Activated effector memory CD4-positive, alpha-beta T cell treated with Interleukin-2 at 50 U/mL for 16 hours (primary cell): ENCODE results near the gene TMEM79.

Experiments
- DNase-seq: peaks from one replicate; pipeline ENCODE4 v3.0.0-alpha.2; 2020

Gene TMEM79

GRCh38 chr1:156284112-156284511 is at the start of gene TMEM79:
TMEM79 (plus strand) TSS chr1:156284325; CDS start chr1:156285227, 902 bp downstream.
- DNase-seq, result no peak

- DNase-seq, result no peak
Observed at GRCh38 chr1:156236164-156236563, 48.0 kb upstream of the TMEM79 start.

DNA sequence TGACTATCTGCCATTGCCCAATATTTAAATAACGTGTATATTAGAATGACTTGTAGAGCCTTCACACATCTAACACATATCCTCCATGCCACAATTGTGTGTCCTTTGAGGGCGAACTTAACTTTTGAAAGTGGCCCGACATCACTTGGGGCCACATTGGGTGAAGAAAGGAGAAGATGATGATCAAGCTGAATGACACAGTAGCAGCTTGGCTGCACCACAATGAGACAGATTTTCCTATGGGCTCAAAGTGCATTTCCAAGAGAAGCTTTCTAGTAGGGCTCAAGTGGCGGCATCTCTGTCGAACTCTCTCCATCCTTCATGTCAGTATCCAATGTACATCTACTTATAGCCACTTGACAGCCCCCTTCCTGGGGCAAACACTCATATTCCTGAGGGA is 45.9 kb upstream of the TMEM79 start:
- no peak for DNase-seq

DNA sequence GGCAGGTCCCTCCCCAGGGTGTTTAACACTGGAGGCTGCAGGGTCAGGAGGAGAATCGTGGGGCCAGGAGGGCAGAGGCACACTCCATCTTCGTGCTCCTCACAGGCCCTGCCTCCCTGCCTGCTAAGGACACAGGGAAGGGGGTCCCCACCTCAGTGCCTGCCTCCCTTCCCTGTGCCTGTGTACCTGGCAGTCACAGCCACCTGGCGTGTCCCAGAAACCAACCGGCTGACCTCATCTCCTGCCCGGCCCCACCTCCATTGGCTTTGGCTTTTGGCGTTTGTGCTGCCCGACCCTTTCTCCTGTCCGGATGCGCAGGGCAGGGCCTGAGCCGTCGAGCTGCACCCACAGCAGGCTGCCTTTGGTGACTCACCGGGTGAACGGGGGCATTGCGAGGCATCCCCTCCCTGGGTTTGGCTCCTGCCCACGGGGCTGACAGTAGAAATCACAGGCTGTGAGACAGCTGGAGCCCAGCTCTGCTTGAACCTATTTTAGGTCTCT is 42.8 kb upstream of the TMEM79 start:
- DNase-seq, result no peak

DNA sequence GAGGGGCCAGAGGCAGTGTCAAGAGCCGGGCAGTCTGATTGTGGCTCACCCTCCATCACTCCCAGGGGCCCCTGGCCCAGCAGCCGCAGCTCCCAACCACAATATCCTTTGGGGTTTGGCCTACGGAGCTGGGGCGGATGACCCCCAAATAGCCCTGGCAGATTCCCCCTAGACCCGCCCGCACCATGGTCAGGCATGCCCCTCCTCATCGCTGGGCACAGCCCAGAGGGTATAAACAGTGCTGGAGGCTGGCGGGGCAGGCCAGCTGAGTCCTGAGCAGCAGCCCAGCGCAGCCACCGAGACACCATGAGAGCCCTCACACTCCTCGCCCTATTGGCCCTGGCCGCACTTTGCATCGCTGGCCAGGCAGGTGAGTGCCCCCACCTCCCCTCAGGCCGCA is 42.2 kb upstream of the TMEM79 start, which contains the start of gene BGLAP:
TSS of gene BGLAP (plus strand) at position 259 of the 400 bp plus-strand sequence. CDS start at position 307, 48 bp downstream.
- no peak for DNase-seq

DNA sequence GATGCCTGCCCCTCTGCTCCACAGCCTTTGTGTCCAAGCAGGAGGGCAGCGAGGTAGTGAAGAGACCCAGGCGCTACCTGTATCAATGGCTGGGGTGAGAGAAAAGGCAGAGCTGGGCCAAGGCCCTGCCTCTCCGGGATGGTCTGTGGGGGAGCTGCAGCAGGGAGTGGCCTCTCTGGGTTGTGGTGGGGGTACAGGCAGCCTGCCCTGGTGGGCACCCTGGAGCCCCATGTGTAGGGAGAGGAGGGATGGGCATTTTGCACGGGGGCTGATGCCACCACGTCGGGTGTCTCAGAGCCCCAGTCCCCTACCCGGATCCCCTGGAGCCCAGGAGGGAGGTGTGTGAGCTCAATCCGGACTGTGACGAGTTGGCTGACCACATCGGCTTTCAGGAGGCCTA is 41.4 kb upstream of the TMEM79 start:
- no peak for DNase-seq

- DNase-seq, result no peak
Observed at GRCh38 chr1:156244126-156244525, 40.0 kb upstream of the TMEM79 start.

DNA sequence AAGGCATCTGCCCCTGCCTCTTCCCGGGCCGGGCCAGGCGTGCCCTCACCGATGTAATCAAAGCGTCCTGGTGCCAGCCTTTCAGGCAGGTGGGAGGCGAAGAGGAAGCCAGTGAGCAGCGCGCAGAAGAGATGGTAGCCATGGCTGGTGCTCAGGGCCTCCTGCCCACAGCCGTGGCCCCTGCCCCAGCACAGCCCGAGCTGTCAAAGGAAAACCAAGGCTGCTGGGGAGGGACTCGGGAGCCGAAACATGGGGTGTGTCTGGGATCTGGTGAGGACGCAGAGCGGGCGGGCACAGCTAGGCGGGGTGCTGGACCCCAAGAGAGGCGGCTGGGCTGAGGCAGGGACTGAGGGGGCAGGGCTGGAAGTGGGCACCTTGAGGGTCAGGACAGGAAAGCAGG is 39.4 kb upstream of the TMEM79 start:
- no peak for DNase-seq

DNA sequence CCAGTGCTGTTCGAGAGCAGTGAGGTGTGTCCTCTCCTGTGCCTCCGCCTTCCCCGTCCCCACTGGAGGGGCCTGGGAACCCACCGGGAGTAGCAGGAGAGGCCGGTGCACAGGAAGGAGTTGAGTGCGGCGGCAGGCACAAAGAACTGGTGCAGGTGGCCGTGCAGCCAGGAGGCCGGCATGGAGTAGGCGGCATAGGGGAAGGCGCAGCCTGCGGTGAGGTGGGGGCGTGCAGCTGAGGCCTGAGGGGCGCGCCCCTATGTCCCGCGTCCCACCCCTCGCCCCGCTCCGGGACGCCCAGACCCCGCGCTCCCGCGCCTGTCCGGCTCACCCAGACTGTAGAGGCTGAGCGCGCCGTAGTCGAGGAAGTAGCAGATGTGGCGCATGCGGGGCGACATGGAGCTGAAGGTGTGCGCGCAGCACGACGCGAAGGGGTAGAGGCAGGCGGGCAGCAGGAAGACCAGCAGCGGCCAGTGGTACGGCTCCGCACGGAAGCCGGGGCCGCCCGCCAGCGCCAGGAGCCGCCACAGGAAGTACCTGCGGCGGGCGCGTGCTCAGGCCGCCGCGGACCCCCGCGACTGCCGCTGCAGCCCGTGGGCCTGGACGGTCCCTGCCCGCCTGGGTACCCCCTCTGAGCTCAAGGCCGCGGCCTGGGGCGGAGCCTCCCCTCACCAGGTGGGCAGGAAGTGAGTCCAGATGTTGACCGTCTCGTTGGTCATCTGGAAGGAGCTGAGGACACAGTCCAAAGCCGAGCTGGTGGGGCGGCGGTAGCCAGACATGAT is 38.5 kb upstream of the TMEM79 start:
- DNase-seq, result peak; percentile 26

DNA sequence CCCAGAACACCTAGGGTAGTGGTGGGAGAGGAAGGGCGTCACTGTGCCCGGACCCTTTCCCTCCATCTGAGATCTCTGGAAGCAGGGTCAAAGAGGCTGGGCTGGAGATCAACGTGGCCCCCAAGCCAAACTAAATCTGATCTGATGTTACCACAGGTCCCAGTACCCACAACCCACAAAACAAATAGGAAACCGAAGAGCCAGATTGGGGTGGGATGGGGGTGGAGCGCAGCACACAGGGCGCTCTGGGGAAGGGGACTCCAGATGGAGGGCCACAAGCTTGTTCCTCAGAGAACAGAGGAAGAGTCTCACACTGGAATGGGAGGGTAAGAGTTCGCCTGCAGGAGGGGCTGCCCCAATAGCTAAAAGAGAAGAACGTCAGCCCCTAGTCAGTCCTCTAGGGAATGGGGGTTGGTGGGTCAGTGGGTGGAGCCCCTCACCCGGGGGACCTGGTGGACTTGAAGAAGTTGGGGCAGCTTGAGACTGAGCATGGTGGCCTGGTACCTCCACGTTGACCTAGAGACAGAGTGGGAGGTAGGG is 37.8 kb upstream of the TMEM79 start:
- no peak for DNase-seq

- DNase-seq, result no peak
Observed at GRCh38 chr1:156246781-156247459, 37.2 kb upstream of the TMEM79 start.

- DNase-seq, result no peak
Observed at GRCh38 chr1:156247460-156248322, 36.4 kb upstream of the TMEM79 start, which contains the start of gene PAQR6. PAQR6 (minus strand) TSS chr1:156248056; CDS start chr1:156246731, 1,325 bp downstream.

DNA sequence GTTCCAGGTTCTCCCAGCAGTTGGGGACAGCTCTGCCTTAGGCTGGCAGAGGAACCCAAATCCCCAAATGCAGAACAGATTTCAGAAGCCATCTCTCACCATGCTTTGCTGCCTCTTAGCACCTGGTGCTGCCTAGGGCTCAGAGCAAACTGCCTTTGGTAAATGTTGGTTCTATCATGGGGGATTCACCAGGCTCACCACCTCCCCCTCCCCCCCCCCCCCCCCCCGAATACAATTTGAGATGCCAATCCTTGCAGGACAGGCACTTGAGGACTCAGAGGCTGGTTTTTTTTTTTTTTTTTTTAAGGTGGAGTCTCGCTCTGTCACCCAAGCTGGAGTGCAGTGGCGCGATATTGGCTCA is 35.8 kb upstream of the TMEM79 start:
- no peak for DNase-seq

DNA sequence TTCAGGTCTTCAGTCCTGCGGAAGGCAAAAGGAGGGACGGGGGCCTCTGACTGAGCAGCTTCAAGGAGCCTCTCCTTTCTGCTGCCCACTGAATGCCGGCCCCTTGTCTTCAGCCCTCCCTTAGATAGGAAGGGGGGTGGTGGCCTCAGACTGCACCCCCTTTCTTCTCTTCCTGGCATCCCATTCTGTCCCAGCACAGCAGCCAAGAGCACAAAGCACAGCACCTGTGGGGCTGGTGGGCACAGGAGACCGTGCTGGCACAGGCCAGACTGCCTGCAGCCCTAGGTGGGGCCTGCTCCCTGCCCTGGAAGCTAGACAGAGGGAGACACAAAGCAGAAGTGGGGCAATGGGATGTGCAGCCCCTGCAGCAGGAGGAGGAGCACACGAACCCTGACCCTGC is 34.5 kb upstream of the TMEM79 start:
- no peak for DNase-seq

DNA sequence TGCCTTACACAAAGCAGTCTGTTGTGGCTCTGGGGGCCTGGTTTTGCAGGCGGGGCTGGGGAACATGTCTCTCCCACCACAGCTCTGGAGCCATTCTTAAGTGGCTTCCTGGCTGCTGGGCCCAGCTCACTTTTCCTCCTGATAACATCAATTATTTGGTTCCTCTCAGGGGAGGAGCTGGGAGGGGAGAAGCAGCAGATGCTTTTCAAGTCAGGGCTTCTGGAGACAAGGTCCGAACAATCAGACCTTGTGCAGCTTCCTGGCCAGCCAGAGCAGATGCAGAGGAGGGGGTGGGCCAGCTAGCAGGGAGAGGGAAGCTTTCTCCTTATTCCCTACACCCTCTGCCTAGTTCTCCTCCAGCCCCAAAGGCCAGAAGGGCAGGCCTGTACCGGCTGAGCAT is 32.6 kb upstream of the TMEM79 start:
- DNase-seq, result no peak

GRCh38 chr1:156253634-156254033 is 30.5 kb upstream of the TMEM79 start:
- no peak for DNase-seq

DNA sequence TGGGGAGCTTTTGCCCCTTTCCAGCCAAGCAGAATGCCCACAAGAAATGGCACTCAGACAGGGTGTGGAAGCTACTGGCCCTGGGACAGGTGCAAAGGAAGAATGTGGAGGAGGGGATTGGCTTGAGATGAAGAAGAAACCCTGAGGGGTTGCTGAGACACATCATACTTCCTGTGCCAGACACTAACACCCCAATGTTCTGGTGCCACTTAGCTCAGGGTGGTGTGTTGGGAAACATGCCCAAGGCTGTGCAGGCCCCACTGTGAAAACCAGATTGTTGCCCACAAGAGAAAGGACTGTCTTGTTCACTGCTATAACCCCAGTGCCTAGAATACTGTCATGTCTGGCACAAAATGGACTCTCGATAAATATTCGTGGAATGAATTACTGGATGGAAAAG is 26.4 kb upstream of the TMEM79 start:
- DNase-seq, result no peak

GRCh38 chr1:156258859-156259258 is 25.3 kb upstream of the TMEM79 start:
- no peak for DNase-seq

- DNase-seq, result no peak
Observed at GRCh38 chr1:156259805-156260204, 24.3 kb upstream of the TMEM79 start.

GRCh38 chr1:156260896-156261295 is 23.2 kb upstream of the TMEM79 start:
- DNase-seq, result no peak

DNA sequence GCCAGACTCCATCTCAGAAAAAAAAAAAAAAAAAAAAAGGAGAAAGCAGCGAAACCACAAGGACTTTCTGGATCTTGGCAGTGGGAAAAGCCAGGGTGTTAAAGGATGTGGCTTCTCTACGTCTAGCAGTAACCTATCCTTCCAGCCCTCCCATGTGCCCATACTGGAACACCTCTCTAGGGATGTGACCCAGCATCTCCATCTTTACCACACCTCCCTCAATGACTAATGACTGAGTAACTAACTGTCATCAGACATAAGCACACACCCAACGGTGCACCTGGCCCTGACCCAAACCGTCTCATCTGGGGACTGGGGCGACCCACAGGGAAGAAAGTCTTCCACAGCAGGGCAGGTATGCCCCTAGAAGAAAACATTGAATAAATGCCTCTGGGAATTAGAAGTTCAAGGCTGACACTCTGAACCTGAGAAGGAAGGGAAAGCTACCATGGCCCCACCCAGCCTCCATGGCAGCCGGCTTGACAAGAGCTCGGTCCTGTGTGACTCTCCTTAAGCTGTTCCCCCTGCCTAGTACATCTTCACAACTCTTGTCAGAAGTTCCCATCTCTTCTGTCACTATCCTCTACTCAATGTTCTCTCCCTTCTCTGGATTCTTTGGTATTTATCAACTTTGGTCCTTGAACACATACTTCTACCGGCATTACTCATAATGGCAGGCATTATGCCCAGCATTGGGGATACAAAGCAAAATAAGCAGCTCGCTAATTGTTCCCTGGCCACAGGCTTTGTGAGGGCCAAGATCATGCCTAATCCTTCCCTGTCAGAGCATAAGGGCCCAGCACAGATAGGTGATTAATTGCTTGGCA is 21.5 kb upstream of the TMEM79 start:
- no peak for DNase-seq

DNA sequence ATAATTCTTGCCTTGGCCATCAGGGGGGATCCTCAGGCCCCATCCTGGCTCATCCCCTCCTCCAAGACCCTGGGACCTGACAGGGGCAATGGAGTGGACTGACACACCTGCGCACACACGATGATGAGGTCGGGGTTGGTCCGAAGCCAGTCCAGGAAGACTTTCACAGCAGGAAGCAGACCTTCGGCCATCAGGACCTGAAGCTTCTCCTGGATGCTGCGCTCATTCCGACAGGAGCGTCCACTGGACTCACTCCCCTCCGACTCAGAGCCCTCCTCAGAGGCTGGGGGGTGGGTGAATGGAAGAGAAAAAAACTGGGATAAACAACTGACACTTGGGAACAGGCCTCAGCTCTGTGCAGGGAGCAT is 20.9 kb upstream of the TMEM79 start:
- no peak for DNase-seq
